ENCODE data around the gene VCY.
"Not testable (repeated sequence)": the region's sequence is repeated elsewhere in the genome, so short reads cannot be mapped to it uniquely, and the experiment has no call there.

The VCY gene

DNA sequence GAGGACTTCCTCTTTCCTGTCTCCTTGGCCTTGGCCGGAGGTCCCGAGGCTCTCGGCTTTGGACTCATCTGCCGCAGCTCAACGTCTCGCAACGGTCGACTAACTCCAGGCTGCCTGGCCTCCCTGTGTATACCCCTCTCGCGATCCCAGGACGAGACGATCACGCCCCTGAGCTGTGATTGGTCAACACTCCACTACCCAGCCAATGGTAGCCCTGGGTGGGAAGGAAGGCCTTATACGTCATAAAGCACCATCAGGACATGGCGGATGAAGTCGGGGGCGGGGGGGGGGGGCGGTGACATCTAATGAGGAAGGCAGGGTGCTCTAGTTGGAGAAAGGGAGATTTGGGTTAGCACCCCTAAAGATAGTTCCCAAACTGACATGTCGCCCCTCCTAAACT lies at the start of gene VCY:
Gene VCY, minus strand, starts transcription at position 101 of the 400 bp plus-strand sequence. Its CDS starts 33 bp downstream, at position 68.
- DNase-seq: not testable (repeated sequence)

DNA sequence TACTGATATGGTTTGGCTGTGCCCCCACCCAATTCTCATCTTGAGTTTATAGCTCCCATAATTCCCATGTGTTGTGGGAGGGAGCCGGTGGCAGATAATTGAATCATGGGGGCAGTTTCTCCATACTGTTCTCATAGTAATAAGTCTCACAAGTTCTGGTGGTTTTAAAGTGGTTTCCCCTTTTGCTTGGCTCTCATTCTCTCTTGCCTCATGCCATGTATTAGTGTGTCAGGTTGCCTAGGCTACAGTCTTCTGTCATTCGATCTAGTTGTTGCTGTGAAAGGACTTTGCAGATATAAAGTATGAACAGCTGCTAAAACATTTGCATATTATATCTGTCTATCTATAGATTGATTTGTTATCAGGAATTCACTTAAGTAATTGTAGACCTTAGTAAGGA lies 44.1 kb upstream of the VCY start:
- DNase-seq: not testable (repeated sequence)

DNA sequence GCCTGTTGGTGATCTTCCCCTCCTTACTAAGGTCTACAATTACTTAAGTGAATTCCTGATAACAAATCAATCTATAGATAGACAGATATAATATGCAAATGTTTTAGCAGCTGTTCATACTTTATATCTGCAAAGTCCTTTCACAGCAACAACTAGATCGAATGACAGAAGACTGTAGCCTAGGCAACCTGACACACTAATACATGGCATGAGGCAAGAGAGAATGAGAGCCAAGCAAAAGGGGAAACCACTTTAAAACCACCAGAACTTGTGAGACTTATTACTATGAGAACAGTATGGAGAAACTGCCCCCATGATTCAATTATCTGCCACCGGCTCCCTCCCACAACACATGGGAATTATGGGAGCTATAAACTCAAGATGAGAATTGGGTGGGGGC lies 25.6 kb upstream of the VCY start:
- DNase-seq: not testable (repeated sequence)

DNA sequence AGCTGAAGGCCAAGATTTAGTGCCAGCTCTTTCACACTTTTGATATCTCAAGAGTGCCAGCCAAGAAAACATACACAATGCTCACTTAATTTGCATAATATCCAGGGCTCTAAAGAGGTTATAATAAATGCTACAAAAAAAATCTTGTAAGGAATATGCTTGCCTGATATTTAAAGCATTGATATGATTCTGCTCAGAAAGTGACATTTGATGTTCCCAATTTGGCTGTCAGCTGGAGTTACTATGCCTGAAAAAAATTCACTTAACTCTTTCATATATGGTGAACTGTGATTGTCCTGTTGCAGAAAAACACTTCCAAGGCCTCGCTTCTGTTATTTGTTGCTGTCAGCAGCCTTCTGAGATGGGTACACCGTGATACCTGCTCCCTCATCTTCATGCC lies 43.9 kb downstream of the VCY start:
- DNase-seq: not testable (repeated sequence)

Measured in NCI-H1105 (cell line).